Activated CD4-positive, alpha-beta T cell treated with anti-CD3 and anti-CD28 coated beads, Interleukin-2, amount 10 ng/mL, durations not matched to agents 7 days and 5 days (primary cell): ENCODE measurements around the gene MSRB1. TPM values are rescaled to one million over a fixed set of nuclear protein-coding genes. Genes with fewer than 3 reads are reported as not detected.

Source experiments
- CTCF ChIA-PET: fragments of 350-600 bp; sonication (Branson Sonifier 250); formaldehyde crosslinking; loops from one replicate; lab custom pipeline; 2021; ENCODE audit warnings: antibody characterized with exemption; lab: Charles Lee
- POLR2A ChIA-PET: fragments of 350-600 bp; sonication (Branson Sonifier 250); formaldehyde crosslinking; loops from one replicate; lab custom pipeline; 2021; ENCODE audit warnings: antibody characterized with exemption; lab: Charles Lee
- DNase-seq: peaks from one replicate; pipeline ENCODE4 v3.0.0-alpha.2; 2020
- H3K27ac Mint-ChIP-seq: one replicate; pipeline ENCODE4 v1.8.0; 2021; ENCODE audit warnings: mild to moderate bottlenecking, moderate library complexity, mixed read lengths
- H3K27me3 Mint-ChIP-seq: one replicate; pipeline ENCODE4 v1.8.0; 2021; ENCODE audit warnings: mixed read lengths
- H3K36me3 Mint-ChIP-seq: one replicate; pipeline ENCODE4 v1.8.0; 2021; ENCODE audit warnings: low read depth, mixed read lengths
- H3K4me1 Mint-ChIP-seq: one replicate; pipeline ENCODE4 v1.8.0; 2021; ENCODE audit warnings: mixed read lengths
- H3K4me3 Mint-ChIP-seq: one replicate; pipeline ENCODE4 v1.8.0; 2021; ENCODE audit warnings: mild to moderate bottlenecking, moderate library complexity, mixed read lengths
- H3K9me3 Mint-ChIP-seq: one replicate; pipeline ENCODE4 v1.8.0; 2021; ENCODE audit warnings: mixed read lengths
- total RNA-seq, 2 experiments: library from RNA; stranded (reverse); gene quantifications; one replicate each; pipeline ENCODE4 v1.2.3, GENCODE V29; 2021

The MSRB1 gene
- total RNA-seq: 10 to 100 TPM; 12.8 to 13.6 TPM

- POLR2A ChIA-PET: no interaction called here
- peaks cover 24% of the 10 kb centered on the region for H3K4me1 Mint-ChIP-seq
- peak within 1 kb of the TSS; percentile 82 for H3K4me3 Mint-ChIP-seq
- CTCF ChIA-PET: interaction anchor here (0.8 to 1.5 kb wide), 4 partner anchors 22 to 238 kb away, joined by 3 to 7 read pairs (median 3); partner anchors contain the start of genes NOXO1 and RPS2
- H3K27ac Mint-ChIP-seq: peak within 1 kb of the TSS; percentile 82
- H3K36me3 Mint-ChIP-seq: no peaks in the 10 kb centered on the region
- H3K9me3 Mint-ChIP-seq: no peaks in the 10 kb centered on the region
- DNase-seq: peak; percentile 100
- no peaks in the 10 kb centered on the region for H3K27me3 Mint-ChIP-seq
Measured at GRCh38 chr16:1942810-1943726, at the start of gene MSRB1. Gene MSRB1, minus strand, starts transcription at chr16:1943199. Its CDS starts 43 bp downstream, at chr16:1943156.

- no peaks in the 10 kb centered on the region for H3K36me3 Mint-ChIP-seq
- CTCF ChIA-PET: interaction anchor here (0.6 to 5.0 kb wide), 2 partner anchors 12 to 148 kb away, joined by 3 to 36 read pairs; no protein-coding TSS in a partner anchor
- H3K27ac Mint-ChIP-seq: peak overlapping the region; percentile 13
- peak overlapping the region; percentile 40 for H3K4me3 Mint-ChIP-seq
- H3K27me3 Mint-ChIP-seq: peaks cover 21% of the 10 kb centered on the region
- DNase-seq: peak; percentile 98
- peaks cover 26% of the 10 kb centered on the region for H3K4me1 Mint-ChIP-seq
- no peaks in the 10 kb centered on the region for H3K9me3 Mint-ChIP-seq
- POLR2A ChIA-PET: interaction anchor here (1.4 kb wide), 1 partner anchor 163 kb away, joined by 3 read pairs; the partner anchor contains the start of gene TRAF7
Measured at GRCh38 chr16:1991948-1992703, 49.1 kb upstream of the MSRB1 start.

- Mint-ChIP-seq H3K36me3 (peaks cover 3% of the 10 kb centered on the region), H3K27me3 (peaks cover 21% of the 10 kb centered on the region), H3K27ac (peak overlapping the region; percentile 80), H3K9me3 (no peaks in the 10 kb centered on the region), H3K4me1 (peaks cover 23% of the 10 kb centered on the region), H3K4me3 (peak overlapping the region; percentile 61)
- POLR2A ChIA-PET: interaction anchor here (0.6 to 1.4 kb wide), 2 partner anchors 149 to 164 kb away, joined by 3 read pairs; partner anchors contain the start of gene TRAF7
- DNase-seq: no peak
- CTCF ChIA-PET: interaction anchor here (0.6 to 5.0 kb wide), 3 partner anchors 12 to 149 kb away, joined by 3 to 36 read pairs (median 3); no protein-coding TSS in a partner anchor
Measured at GRCh38 chr16:1991588-1991947, 48.6 kb upstream of the MSRB1 start.

- peaks cover 4% of the 10 kb centered on the region for H3K36me3 Mint-ChIP-seq
- H3K9me3 Mint-ChIP-seq: no peaks in the 10 kb centered on the region
- POLR2A ChIA-PET: interaction anchor here (0.6 to 1.4 kb wide), 2 partner anchors 149 to 164 kb away, joined by 3 read pairs; partner anchors contain the start of gene TRAF7
- H3K27ac Mint-ChIP-seq: peak overlapping the region; percentile 80
- peaks cover 21% of the 10 kb centered on the region for H3K27me3 Mint-ChIP-seq
- H3K4me3 Mint-ChIP-seq: peak overlapping the region; percentile 61
- DNase-seq: peak; percentile 49
- H3K4me1 Mint-ChIP-seq: peaks cover 21% of the 10 kb centered on the region
- CTCF ChIA-PET: interaction anchor here (1.5 kb wide), 1 partner anchor 13 kb away, joined by 3 read pairs; no protein-coding TSS in a partner anchor
Measured at GRCh38 chr16:1991135-1991551, 48.1 kb upstream of the MSRB1 start.

- ChIA-PET CTCF (interaction anchor here (1.5 kb wide), 1 partner anchor 13 kb away, joined by 3 read pairs; no protein-coding TSS in a partner anchor), POLR2A (no interaction called here)
- Mint-ChIP-seq H3K4me3 (peak overlapping the region; percentile 61), H3K36me3 (peaks cover 4% of the 10 kb centered on the region), H3K9me3 (no peaks in the 10 kb centered on the region), H3K27me3 (peaks cover 21% of the 10 kb centered on the region), H3K4me1 (peaks cover 20% of the 10 kb centered on the region), H3K27ac (peak overlapping the region; percentile 80)
- DNase-seq: no peak
Measured at GRCh38 chr16:1990351-1991134, 47.5 kb upstream of the MSRB1 start.

GRCh38 chr16:1990101-1990350 lies 47.0 kb upstream of the MSRB1 start:
- ChIA-PET POLR2A (no interaction called here), CTCF (interaction anchor here (1.5 kb wide), 1 partner anchor 14 kb away, joined by 3 read pairs; no protein-coding TSS in a partner anchor)
- DNase-seq: no peak
- H3K36me3 Mint-ChIP-seq: peaks cover 4% of the 10 kb centered on the region
- peaks cover 21% of the 10 kb centered on the region for H3K27me3 Mint-ChIP-seq
- H3K4me3 Mint-ChIP-seq: no peak overlapping the region
- H3K9me3 Mint-ChIP-seq: no peaks in the 10 kb centered on the region
- H3K4me1 Mint-ChIP-seq: peaks cover 23% of the 10 kb centered on the region
- H3K27ac Mint-ChIP-seq: no peak overlapping the region

GRCh38 chr16:1989209-1990100 lies 46.5 kb upstream of the MSRB1 start, which contains the start of gene SYNGR3:
Gene SYNGR3, plus strand, starts transcription at chr16:1989970. Its CDS starts 133 bp downstream, at chr16:1990103.
- Mint-ChIP-seq H3K27me3 (peaks cover 21% of the 10 kb centered on the region), H3K9me3 (no peaks in the 10 kb centered on the region), H3K36me3 (peaks cover 4% of the 10 kb centered on the region), H3K4me3 (peak within 1 kb of the TSS; percentile 61), H3K27ac (no peak within 1 kb of the TSS), H3K4me1 (peaks cover 27% of the 10 kb centered on the region)
- POLR2A ChIA-PET: no interaction called here
- DNase-seq: no peak
- CTCF ChIA-PET: no interaction called here

- CTCF ChIA-PET: interaction anchor here (0.6 to 1.5 kb wide), 2 partner anchors 17 to 920 kb away, joined by 3 to 4 read pairs; no protein-coding TSS in a partner anchor
- peaks cover 32% of the 10 kb centered on the region for H3K27me3 Mint-ChIP-seq
Measured at GRCh38 chr16:1987198-1987597, 44.2 kb upstream of the MSRB1 start.

GRCh38 chr16:1985466-1986150 lies 42.6 kb upstream of the MSRB1 start:
- Mint-ChIP-seq H3K27me3 (peaks cover 39% of the 10 kb centered on the region), H3K4me3 (peak overlapping the region; percentile 80), H3K4me1 (peaks cover 21% of the 10 kb centered on the region), H3K27ac (peak overlapping the region; percentile 74), H3K36me3 (peaks cover 4% of the 10 kb centered on the region), H3K9me3 (no peaks in the 10 kb centered on the region)
- no peak for DNase-seq
- ChIA-PET POLR2A (no interaction called here), CTCF (interaction anchor here (1.3 kb wide), 1 partner anchor 18 kb away, joined by 3 read pairs; no protein-coding TSS in a partner anchor)

More at GRCh38 chr16:1987198-1987597, 44.2 kb upstream of the MSRB1 start:
- no peaks in the 10 kb centered on the region for H3K9me3 Mint-ChIP-seq
- no peak overlapping the region for H3K27ac Mint-ChIP-seq
- H3K4me3 Mint-ChIP-seq: no peak overlapping the region
- DNase-seq: no peak
- peaks cover 29% of the 10 kb centered on the region for H3K4me1 Mint-ChIP-seq
- POLR2A ChIA-PET: no interaction called here
- peaks cover 4% of the 10 kb centered on the region for H3K36me3 Mint-ChIP-seq

GRCh38 chr16:1984347-1985225 lies 41.6 kb upstream of the MSRB1 start:
- POLR2A ChIA-PET: interaction anchor here (0.6 kb wide), 1 partner anchor 20 kb away, joined by 4 read pairs; the partner anchor contains the start of gene RPS2
- peaks cover 4% of the 10 kb centered on the region for H3K36me3 Mint-ChIP-seq
- peaks cover 21% of the 10 kb centered on the region for H3K4me1 Mint-ChIP-seq
- CTCF ChIA-PET: interaction anchor here (1.0 to 1.4 kb wide), 3 partner anchors 10 to 20 kb away, joined by 3 to 7 read pairs (median 4); partner anchors contain the start of gene RPS2
- no peaks in the 10 kb centered on the region for H3K9me3 Mint-ChIP-seq
- DNase-seq: no peak
- peak overlapping the region; percentile 80 for H3K4me3 Mint-ChIP-seq
- peak overlapping the region; percentile 74 for H3K27ac Mint-ChIP-seq
- peaks cover 45% of the 10 kb centered on the region for H3K27me3 Mint-ChIP-seq
